Fibroblast of villous mesenchyme (primary cell): Measurements from ENCODE around the gene CAMK1D. TPM values are rescaled to one million over a fixed set of nuclear protein-coding genes. Genes with fewer than 3 reads are reported as not detected.

Experiments
- DNase-seq: peaks from one replicate; pipeline ENCODE4 v3.0.0-alpha.2; 2010; ENCODE audit warnings: low read depth
- H3K4me3 ChIP-seq: 2 replicates; pipeline ENCODE4 v1.5.1; 2011; ENCODE audit warnings: low read depth, mild to moderate bottlenecking, low read length
- CTCF ChIP-seq: IDR thresholded peaks from 2 replicates; pipeline ENCODE4 v1.5.1; 2012; ENCODE audit warnings: low read depth, mild to moderate bottlenecking, low read length; ENCODE audit not compliant: insufficient read depth
- total RNA-seq: library from RNA; depleted of rRNA; stranded (reverse); fragments of >200 nt; gene quantifications from 2 replicates; pipeline ENCODE4 v1.2.3, GENCODE V29; 2012

Gene CAMK1D
- total RNA-seq, 1 donor = 1.3 TPM

GRCh38 chr10:12590675-12591659 is 241.6 kb downstream of the CAMK1D start:
- TF ChIP-seq CTCF = no peak
- H3K4me3 ChIP-seq = no peak overlapping the region
- DNase-seq = no peak

- DNase-seq = no peak
- H3K4me3 ChIP-seq = no peak overlapping the region
- no peak for TF ChIP-seq CTCF
Measured at GRCh38 chr10:12592967-12593366, 243.6 kb downstream of the CAMK1D start.

GRCh38 chr10:12594448-12594944 is 245.1 kb downstream of the CAMK1D start:
- TF ChIP-seq CTCF = no peak
- no peak overlapping the region for H3K4me3 ChIP-seq
- DNase-seq = no peak

GRCh38 chr10:12595936-12596576 is 246.7 kb downstream of the CAMK1D start:
- TF ChIP-seq CTCF = no peak
- no peak overlapping the region for H3K4me3 ChIP-seq

GRCh38 chr10:12597176-12597575 is 247.8 kb downstream of the CAMK1D start:
- TF ChIP-seq CTCF = no peak
- H3K4me3 ChIP-seq = no peak overlapping the region
- DNase-seq = no peak

More at GRCh38 chr10:12595936-12596576, 246.7 kb downstream of the CAMK1D start:
- DNase-seq = no peak

GRCh38 chr10:12597788-12598765 is 248.7 kb downstream of the CAMK1D start:
- no peak for TF ChIP-seq CTCF
- DNase-seq = no peak
- no peak overlapping the region for H3K4me3 ChIP-seq
